ENCODE results near the gene CARNS1. TPM values are rescaled to one million over a fixed set of nuclear protein-coding genes. Genes with fewer than 3 reads are reported as not detected.

The CARNS1 gene
- total RNA-seq, 1 experiment from 2014 or later: 1.3 TPM

DNA sequence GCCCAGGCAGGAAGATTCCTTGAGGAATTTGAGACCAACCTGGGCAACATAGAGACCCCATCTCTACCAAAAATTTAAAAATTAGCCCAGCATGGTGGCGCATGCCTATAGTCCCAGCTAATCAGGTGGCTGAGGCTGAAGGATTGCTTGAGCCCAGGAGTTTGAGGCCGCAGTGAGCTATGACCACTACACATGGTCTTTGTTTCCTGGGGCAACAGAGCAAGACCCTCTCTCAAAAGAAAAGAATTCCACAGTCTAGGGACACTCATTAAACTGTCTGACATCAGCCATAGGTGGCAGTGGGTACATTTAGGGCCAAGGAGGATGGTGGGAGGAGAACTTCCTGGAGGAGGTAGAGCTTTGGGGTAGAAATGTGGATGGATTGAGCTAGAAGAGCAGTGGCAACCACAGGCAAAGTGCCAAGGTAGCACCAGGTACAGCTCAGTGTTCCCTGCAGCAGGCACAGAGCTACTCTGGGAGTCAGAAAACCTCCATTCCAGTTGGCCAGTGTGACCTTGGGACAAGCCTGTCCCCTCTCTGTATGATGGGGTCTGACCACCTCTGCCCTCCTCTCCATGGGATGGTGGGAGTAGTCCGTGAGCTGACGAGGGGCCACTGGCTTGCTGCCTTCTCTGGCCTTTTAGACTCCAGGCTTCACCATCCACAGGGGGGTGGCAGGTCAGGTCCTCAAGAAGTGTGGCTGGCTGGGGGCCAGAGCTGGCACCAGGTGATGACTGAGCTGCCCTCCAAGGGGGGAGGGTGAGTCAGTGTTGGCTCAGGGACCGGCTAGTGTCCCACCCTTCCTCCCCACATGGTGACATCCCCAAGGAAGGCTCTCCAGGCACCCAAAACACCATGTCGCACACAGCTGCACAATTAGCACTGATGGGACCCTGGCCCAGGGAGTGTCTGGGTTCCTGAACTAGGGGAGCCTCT, 38.3 kb upstream of the CARNS1 start:
- ChIA-PET CTCF (interaction anchor here (1.4 to 25.7 kb wide), 6 partner anchors 12 to 115 kb away, joined by 5 to 842 read pairs (median 12); partner anchors contain the start of genes POLD4 and PPP1CA), POLR2A (interaction anchor here (0.7 to 1.2 kb wide), 2 partner anchors 19 to 20 kb away, joined by 3 read pairs; no protein-coding TSS in a partner anchor)
- ATAC-seq: no peak
- DNase-seq (ENCODE audit: low spot score): no peak
- Mint-ChIP-seq H3K27ac (no peak overlapping the region), H3K36me3 (no peaks in the 10 kb centered on the region), H3K27me3 (ENCODE audit: low read depth) (peaks cover 61% of the 10 kb centered on the region), H3K9me3 (no peaks in the 10 kb centered on the region), H3K4me1 (peaks cover 29% of the 10 kb centered on the region), H3K4me3 (no peak overlapping the region)
- no peak for TF ChIP-seq ZNF138 (CRISPR knock-in tag; conservative IDR thresholded peaks at IDR 0.05)
- no peak for TF ChIP-seq SP1 (CRISPR knock-in tag; conservative IDR thresholded peaks at IDR 0.05)
- TF ChIP-seq, protein P1, sequence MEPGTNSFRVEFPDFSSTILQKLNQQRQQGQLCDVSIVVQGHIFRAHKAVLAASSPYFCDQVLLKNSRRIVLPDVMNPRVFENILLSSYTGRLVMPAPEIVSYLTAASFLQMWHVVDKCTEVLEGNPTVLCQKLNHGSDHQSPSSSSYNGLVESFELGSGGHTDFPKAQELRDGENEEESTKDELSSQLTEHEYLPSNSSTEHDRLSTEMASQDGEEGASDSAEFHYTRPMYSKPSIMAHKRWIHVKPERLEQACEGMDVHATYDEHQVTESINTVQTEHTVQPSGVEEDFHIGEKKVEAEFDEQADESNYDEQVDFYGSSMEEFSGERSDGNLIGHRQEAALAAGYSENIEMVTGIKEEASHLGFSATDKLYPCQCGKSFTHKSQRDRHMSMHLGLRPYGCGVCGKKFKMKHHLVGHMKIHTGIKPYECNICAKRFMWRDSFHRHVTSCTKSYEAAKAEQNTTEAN (CRISPR knock-in tag; IDR thresholded peaks at IDR 0.05): no peak
- TF ChIP-seq, protein P2, sequence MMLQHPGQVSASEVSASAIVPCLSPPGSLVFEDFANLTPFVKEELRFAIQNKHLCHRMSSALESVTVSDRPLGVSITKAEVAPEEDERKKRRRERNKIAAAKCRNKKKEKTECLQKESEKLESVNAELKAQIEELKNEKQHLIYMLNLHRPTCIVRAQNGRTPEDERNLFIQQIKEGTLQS (CRISPR knock-in tag; conservative IDR thresholded peaks at IDR 0.05): no peak
- peak; percentile 84 for TF ChIP-seq ZNF121 (CRISPR knock-in tag; IDR thresholded peaks at IDR 0.05)
- no peak for TF ChIP-seq CREB1 (CRISPR knock-in tag; IDR thresholded peaks at IDR 0.05)

DNA sequence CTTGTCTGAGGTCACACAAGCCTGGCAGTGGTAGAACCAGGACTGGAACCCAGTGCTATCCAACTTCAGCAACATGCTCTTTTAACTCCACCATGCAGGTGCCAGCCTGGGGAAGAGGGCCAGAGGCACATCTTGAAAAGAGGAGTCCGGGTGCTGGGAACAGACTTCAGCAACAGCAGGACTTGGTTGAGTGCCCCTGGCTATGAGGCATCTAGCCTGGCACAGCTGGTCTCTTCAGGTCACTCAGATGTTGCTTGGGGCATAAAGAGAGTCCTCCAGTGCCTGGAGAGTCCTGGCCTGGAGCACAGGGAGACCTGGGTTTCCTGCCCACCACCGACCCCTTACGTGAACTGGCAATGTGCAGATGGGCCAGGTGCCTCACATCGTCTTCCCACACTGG, 36.9 kb upstream of the CARNS1 start:
- DNase-seq (ENCODE audit: low spot score): no peak
- Mint-ChIP-seq H3K4me3 (no peak overlapping the region), H3K9me3 (no peaks in the 10 kb centered on the region), H3K27me3 (ENCODE audit: low read depth) (peaks cover 67% of the 10 kb centered on the region), H3K36me3 (no peaks in the 10 kb centered on the region), H3K27ac (no peak overlapping the region), H3K4me1 (peaks cover 33% of the 10 kb centered on the region)
- CTCF ChIA-PET: interaction anchor here (0.7 to 25.7 kb wide), 7 partner anchors 11 to 297 kb away, joined by 3 to 842 read pairs (median 5); partner anchors contain the start of gene POLD4
- ATAC-seq: no peak
- POLR2A ChIA-PET: interaction anchor here (1.2 kb wide), 1 partner anchor 9 kb away, joined by 3 read pairs; no protein-coding TSS in a partner anchor
- TF ChIP-seq ZNF263 (CRISPR knock-in tag; IDR thresholded peaks at IDR 0.05; ENCODE audit: low read depth) (no peak), FOXP1 (CRISPR knock-in tag; IDR thresholded peaks at IDR 0.05; ENCODE audit: borderline replicate concordance) (no peak), TP53 (CRISPR knock-in tag; IDR thresholded peaks at IDR 0.05) (no peak), NFYB (CRISPR knock-in tag; conservative IDR thresholded peaks at IDR 0.05; ENCODE audit: low read depth) (no peak), IRF2 (CRISPR knock-in tag; IDR thresholded peaks at IDR 0.05; ENCODE audit: borderline replicate concordance, low read depth) (no peak), ESRRA (CRISPR knock-in tag; IDR thresholded peaks at IDR 0.05; ENCODE audit: borderline replicate concordance) (no peak)
- TF ChIP-seq, protein P3, sequence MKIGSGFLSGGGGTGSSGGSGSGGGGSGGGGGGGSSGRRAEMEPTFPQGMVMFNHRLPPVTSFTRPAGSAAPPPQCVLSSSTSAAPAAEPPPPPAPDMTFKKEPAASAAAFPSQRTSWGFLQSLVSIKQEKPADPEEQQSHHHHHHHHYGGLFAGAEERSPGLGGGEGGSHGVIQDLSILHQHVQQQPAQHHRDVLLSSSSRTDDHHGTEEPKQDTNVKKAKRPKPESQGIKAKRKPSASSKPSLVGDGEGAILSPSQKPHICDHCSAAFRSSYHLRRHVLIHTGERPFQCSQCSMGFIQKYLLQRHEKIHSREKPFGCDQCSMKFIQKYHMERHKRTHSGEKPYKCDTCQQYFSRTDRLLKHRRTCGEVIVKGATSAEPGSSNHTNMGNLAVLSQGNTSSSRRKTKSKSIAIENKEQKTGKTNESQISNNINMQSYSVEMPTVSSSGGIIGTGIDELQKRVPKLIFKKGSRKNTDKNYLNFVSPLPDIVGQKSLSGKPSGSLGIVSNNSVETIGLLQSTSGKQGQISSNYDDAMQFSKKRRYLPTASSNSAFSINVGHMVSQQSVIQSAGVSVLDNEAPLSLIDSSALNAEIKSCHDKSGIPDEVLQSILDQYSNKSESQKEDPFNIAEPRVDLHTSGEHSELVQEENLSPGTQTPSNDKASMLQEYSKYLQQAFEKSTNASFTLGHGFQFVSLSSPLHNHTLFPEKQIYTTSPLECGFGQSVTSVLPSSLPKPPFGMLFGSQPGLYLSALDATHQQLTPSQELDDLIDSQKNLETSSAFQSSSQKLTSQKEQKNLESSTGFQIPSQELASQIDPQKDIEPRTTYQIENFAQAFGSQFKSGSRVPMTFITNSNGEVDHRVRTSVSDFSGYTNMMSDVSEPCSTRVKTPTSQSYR (CRISPR knock-in tag; IDR thresholded peaks at IDR 0.05): no peak
- TF ChIP-seq, protein P2 (CRISPR knock-in tag; conservative IDR thresholded peaks at IDR 0.05): no peak
- TF ChIP-seq, protein P4, sequence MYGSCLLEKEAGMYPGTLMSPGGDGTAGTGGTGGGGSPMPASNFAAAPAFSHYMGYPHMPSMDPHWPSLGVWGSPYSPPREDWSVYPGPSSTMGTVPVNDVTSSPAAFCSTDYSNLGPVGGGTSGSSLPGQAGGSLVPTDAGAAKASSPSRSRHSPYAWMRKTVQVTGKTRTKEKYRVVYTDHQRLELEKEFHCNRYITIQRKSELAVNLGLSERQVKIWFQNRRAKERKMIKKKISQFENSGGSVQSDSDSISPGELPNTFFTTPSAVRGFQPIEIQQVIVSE (CRISPR knock-in tag; IDR thresholded peaks at IDR 0.05; ENCODE audit: borderline replicate concordance): no peak
- TF ChIP-seq, protein P5, sequence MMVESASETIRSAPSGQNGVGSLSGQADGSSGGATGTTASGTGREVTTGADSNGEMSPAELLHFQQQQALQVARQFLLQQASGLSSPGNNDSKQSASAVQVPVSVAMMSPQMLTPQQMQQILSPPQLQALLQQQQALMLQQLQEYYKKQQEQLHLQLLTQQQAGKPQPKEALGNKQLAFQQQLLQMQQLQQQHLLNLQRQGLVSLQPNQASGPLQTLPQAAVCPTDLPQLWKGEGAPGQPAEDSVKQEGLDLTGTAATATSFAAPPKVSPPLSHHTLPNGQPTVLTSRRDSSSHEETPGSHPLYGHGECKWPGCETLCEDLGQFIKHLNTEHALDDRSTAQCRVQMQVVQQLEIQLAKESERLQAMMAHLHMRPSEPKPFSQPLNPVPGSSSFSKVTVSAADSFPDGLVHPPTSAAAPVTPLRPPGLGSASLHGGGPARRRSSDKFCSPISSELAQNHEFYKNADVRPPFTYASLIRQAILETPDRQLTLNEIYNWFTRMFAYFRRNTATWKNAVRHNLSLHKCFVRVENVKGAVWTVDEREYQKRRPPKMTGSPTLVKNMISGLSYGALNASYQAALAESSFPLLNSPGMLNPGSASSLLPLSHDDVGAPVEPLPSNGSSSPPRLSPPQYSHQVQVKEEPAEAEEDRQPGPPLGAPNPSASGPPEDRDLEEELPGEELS (CRISPR knock-in tag; IDR thresholded peaks at IDR 0.05): no peak
- TF ChIP-seq, protein P6, sequence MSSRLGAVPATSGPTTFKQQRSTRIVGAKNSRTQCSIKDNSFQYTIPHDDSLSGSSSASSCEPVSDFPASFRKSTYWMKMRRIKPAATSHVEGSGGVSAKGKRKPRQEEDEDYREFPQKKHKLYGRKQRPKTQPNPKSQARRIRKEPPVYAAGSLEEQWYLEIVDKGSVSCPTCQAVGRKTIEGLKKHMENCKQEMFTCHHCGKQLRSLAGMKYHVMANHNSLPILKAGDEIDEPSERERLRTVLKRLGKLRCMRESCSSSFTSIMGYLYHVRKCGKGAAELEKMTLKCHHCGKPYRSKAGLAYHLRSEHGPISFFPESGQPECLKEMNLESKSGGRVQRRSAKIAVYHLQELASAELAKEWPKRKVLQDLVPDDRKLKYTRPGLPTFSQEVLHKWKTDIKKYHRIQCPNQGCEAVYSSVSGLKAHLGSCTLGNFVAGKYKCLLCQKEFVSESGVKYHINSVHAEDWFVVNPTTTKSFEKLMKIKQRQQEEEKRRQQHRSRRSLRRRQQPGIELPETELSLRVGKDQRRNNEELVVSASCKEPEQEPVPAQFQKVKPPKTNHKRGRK (CRISPR knock-in tag; IDR thresholded peaks at IDR 0.05; ENCODE audit: borderline replicate concordance): no peak
- TF ChIP-seq, protein P7, sequence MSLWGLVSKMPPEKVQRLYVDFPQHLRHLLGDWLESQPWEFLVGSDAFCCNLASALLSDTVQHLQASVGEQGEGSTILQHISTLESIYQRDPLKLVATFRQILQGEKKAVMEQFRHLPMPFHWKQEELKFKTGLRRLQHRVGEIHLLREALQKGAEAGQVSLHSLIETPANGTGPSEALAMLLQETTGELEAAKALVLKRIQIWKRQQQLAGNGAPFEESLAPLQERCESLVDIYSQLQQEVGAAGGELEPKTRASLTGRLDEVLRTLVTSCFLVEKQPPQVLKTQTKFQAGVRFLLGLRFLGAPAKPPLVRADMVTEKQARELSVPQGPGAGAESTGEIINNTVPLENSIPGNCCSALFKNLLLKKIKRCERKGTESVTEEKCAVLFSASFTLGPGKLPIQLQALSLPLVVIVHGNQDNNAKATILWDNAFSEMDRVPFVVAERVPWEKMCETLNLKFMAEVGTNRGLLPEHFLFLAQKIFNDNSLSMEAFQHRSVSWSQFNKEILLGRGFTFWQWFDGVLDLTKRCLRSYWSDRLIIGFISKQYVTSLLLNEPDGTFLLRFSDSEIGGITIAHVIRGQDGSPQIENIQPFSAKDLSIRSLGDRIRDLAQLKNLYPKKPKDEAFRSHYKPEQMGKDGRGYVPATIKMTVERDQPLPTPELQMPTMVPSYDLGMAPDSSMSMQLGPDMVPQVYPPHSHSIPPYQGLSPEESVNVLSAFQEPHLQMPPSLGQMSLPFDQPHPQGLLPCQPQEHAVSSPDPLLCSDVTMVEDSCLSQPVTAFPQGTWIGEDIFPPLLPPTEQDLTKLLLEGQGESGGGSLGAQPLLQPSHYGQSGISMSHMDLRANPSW (CRISPR knock-in tag; conservative IDR thresholded peaks at IDR 0.05; ENCODE audit: low read depth): no peak

All from WTC11 (cell line).